Astrocyte (in vitro differentiated cells and primary cell): ENCODE results near the gene ANO6. TPM values are rescaled to one million over a fixed set of nuclear protein-coding genes. Genes with fewer than 3 reads are reported as not detected.

ENCODE experiments used
- DNase-seq: peaks from one replicate; pipeline ENCODE4 v3.0.0-alpha.2; 2010; ENCODE audit warnings: low read depth
- FAIRE-seq: peaks from 2 replicates; lab custom pipeline; 2011; peaks lifted over from hg19 to GRCh38; lab: Jason Lieb, UNC
- H2AFZ ChIP-seq: 2 replicates; pipeline ENCODE4 v1.6.0; 2012; ENCODE audit warnings: low read depth, low read length, inconsistent platforms
- H3K27ac ChIP-seq: 2 replicates; pipeline ENCODE4 v1.5.1; 2011; ENCODE audit warnings: low read depth, low read length, inconsistent platforms
- H3K27me3 ChIP-seq: 2 replicates; pipeline ENCODE4 v1.6.0; 2011; ENCODE audit warnings: low read length, inconsistent platforms; ENCODE audit not compliant: insufficient read depth
- H3K36me3 ChIP-seq: 2 replicates; pipeline ENCODE4 v1.5.1; 2011; ENCODE audit warnings: low read length, inconsistent platforms; ENCODE audit not compliant: insufficient read depth
- H3K4me1 ChIP-seq: 2 replicates; pipeline ENCODE4 v1.5.1; 2011; ENCODE audit warnings: low read length, inconsistent platforms; ENCODE audit not compliant: insufficient read depth
- H3K4me2 ChIP-seq: 2 replicates; pipeline ENCODE4 v1.6.0; 2012; ENCODE audit warnings: low read length, inconsistent platforms
- H3K4me3 ChIP-seq: 2 replicates; pipeline ENCODE4 v1.5.1; 2011; ENCODE audit warnings: low read depth, mild to moderate bottlenecking, low read length, inconsistent platforms; ENCODE audit not compliant: insufficient read depth
- H3K79me2 ChIP-seq: 2 replicates; pipeline ENCODE4 v1.6.0; 2012; ENCODE audit warnings: mild to moderate bottlenecking, low read length, inconsistent platforms; ENCODE audit not compliant: insufficient read depth
- H3K9ac ChIP-seq: 2 replicates; pipeline ENCODE4 v1.6.0; 2012; ENCODE audit warnings: mild to moderate bottlenecking, low read length, inconsistent platforms
- H3K9me3 ChIP-seq: 2 replicates; pipeline ENCODE4 v1.5.1; 2012; ENCODE audit warnings: low read depth, mild to moderate bottlenecking, low read length, inconsistent platforms; ENCODE audit not compliant: insufficient read depth
- H4K20me1 ChIP-seq: 2 replicates; pipeline ENCODE4 v1.6.0; 2012; ENCODE audit warnings: low read length, inconsistent platforms; ENCODE audit not compliant: insufficient read depth
- H3K27ac Mint-ChIP-seq: one replicate; pipeline ENCODE4 v1.8.0; 2021; ENCODE audit warnings: mild to moderate bottlenecking, mixed read lengths; ENCODE audit not compliant: unreplicated experiment
- H3K27me3 Mint-ChIP-seq: one replicate; pipeline ENCODE4 v1.8.0; 2021; ENCODE audit warnings: low read depth, mixed read lengths; ENCODE audit not compliant: unreplicated experiment
- H3K36me3 Mint-ChIP-seq: one replicate; pipeline ENCODE4 v1.8.0; 2021; ENCODE audit warnings: low read depth, mixed read lengths; ENCODE audit not compliant: unreplicated experiment
- H3K4me1 Mint-ChIP-seq: one replicate; pipeline ENCODE4 v1.8.0; 2021; ENCODE audit warnings: low read depth, mixed read lengths; ENCODE audit not compliant: unreplicated experiment
- H3K4me3 Mint-ChIP-seq: one replicate; pipeline ENCODE4 v1.8.0; 2021; ENCODE audit warnings: mild to moderate bottlenecking, moderate library complexity, mixed read lengths; ENCODE audit not compliant: unreplicated experiment
- H3K9me3 Mint-ChIP-seq: one replicate; pipeline ENCODE4 v1.8.0; 2021; ENCODE audit warnings: mild to moderate bottlenecking, mixed read lengths; ENCODE audit not compliant: unreplicated experiment
- EZH2 ChIP-seq: IDR thresholded peaks from 2 replicates; pipeline ENCODE4 v1.6.1; 2012; ENCODE audit warnings: mild to moderate bottlenecking, low read length, inconsistent platforms; ENCODE audit not compliant: insufficient read depth
- total RNA-seq: library from RNA; stranded (reverse); gene quantifications from 2 replicates; pipeline ENCODE4 v1.2.1, GENCODE V29; 2021
- TF ChIP-seq, protein P1 (sequence below): IDR thresholded peaks from 2 replicates; pipeline ENCODE4 v1.5.1; 2011; ENCODE audit warnings: low read depth, mild to moderate bottlenecking, inconsistent platforms, low read length, moderate library complexity; ENCODE audit not compliant: insufficient read depth

ANO6 gene
- total RNA-seq, 1 donor from 2014 or later = 113 TPM

DNA sequence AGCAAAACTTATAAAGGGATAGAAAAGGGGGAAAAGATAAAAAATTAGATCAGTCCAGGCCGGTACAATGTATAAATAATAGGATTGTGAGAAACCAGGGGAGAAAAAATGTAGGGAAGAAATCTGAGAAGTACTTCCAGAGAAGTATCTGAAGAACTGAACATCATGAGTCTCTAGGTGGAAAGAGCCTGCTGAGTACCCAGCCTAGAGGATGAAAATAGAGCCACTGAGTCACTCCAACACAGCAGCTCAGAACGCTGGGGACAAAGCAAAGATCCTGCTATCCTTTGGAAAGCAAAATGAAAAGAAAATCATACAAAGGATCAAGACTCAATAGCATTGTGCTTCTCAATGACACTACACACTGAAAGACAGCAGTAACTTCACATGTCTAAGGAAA is 138.0 kb downstream of the ANO6 start:
- DNase-seq (no peak), FAIRE-seq (no peak)
- H3K36me3 Mint-ChIP-seq = peaks cover 37% of the 10 kb centered on the region
- H3K4me1 Mint-ChIP-seq = peaks cover 18% of the 10 kb centered on the region
- Histone ChIP-seq H4K20me1 (no peaks in the 10 kb centered on the region), H3K79me2 (no peaks in the 10 kb centered on the region), H2AFZ (no peak overlapping the region), H3K36me3 (peaks cover 22% of the 10 kb centered on the region), H3K4me1 (no peaks in the 10 kb centered on the region), H3K9ac (no peak overlapping the region), H3K27me3 (no peaks in the 10 kb centered on the region), H3K27ac (no peak overlapping the region), H3K4me2 (no peak overlapping the region), H3K9me3 (no peaks in the 10 kb centered on the region), H3K4me3 (no peak overlapping the region)
- H3K27me3 Mint-ChIP-seq = no peaks in the 10 kb centered on the region
- no peak overlapping the region for H3K27ac Mint-ChIP-seq
- no peaks in the 10 kb centered on the region for H3K9me3 Mint-ChIP-seq
- no peak overlapping the region for H3K4me3 Mint-ChIP-seq
- TF ChIP-seq, protein P1, sequence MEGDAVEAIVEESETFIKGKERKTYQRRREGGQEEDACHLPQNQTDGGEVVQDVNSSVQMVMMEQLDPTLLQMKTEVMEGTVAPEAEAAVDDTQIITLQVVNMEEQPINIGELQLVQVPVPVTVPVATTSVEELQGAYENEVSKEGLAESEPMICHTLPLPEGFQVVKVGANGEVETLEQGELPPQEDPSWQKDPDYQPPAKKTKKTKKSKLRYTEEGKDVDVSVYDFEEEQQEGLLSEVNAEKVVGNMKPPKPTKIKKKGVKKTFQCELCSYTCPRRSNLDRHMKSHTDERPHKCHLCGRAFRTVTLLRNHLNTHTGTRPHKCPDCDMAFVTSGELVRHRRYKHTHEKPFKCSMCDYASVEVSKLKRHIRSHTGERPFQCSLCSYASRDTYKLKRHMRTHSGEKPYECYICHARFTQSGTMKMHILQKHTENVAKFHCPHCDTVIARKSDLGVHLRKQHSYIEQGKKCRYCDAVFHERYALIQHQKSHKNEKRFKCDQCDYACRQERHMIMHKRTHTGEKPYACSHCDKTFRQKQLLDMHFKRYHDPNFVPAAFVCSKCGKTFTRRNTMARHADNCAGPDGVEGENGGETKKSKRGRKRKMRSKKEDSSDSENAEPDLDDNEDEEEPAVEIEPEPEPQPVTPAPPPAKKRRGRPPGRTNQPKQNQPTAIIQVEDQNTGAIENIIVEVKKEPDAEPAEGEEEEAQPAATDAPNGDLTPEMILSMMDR = no peak
- no peak for TF ChIP-seq EZH2

DNA sequence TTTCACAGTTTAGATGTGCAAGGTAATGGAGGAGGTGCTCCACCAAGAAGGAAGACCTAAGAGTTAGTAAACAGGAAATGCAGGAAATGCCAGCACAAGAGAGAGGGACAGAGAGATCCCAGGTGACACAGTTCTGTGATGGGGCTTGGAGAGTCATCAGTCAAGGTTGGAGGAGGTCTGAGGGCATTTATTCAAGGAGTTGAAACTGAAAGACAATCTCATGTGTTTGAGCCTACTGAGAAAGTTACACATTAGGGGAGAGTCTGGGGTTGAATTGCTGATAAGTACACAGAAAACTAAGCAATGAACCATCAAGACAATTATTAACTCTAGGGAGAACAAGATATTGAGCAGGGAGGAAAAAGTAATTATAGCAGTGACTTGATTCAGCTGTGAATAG is 138.5 kb downstream of the ANO6 start:
- H3K9ac ChIP-seq = no peak overlapping the region
- no peaks in the 10 kb centered on the region for H3K4me1 ChIP-seq
- no peaks in the 10 kb centered on the region for H3K9me3 ChIP-seq
- FAIRE-seq (no peak), DNase-seq (no peak)
- H3K27ac Mint-ChIP-seq = peak overlapping the region; percentile 0
- no peaks in the 10 kb centered on the region for H3K79me2 ChIP-seq
- TF ChIP-seq, protein P1 = no peak
- TF ChIP-seq EZH2 = no peak
- H3K27me3 Mint-ChIP-seq = no peaks in the 10 kb centered on the region
- H3K4me3 ChIP-seq = no peak overlapping the region
- H3K27me3 ChIP-seq = no peaks in the 10 kb centered on the region
- no peak overlapping the region for H2AFZ ChIP-seq
- no peak overlapping the region for H3K4me2 ChIP-seq
- peaks cover 34% of the 10 kb centered on the region for H3K36me3 Mint-ChIP-seq
- H3K4me3 Mint-ChIP-seq = no peak overlapping the region
- H3K4me1 Mint-ChIP-seq = peaks cover 18% of the 10 kb centered on the region
- peaks cover 22% of the 10 kb centered on the region for H3K36me3 ChIP-seq
- H4K20me1 ChIP-seq = no peaks in the 10 kb centered on the region
- H3K9me3 Mint-ChIP-seq = no peaks in the 10 kb centered on the region
- no peak overlapping the region for H3K27ac ChIP-seq

DNA sequence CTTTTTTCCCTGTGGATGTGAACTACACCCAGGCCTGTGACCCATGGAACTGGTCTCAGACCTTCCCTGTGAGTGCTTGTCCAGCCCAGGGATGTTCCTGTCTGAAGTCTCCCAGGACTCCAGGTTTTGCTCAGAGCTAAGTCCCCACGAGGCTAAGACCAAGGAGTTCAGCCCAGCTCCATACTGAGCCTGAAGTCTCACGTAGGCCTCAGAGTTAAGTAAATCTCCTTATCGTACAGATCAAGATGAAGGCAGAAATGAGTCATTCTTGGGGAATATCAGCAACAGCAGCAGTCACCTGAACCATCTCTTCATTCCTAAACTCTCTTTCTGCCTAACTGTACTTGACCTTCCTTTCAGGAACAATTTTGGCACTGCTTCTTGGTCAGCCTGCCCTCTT is 139.8 kb downstream of the ANO6 start:
- H3K4me3 Mint-ChIP-seq = no peak overlapping the region

More for the DNA sequence above, 139.8 kb downstream of the ANO6 start:
- H3K4me3 ChIP-seq = no peak overlapping the region
- no peak for FAIRE-seq
- no peaks in the 10 kb centered on the region for H3K9me3 ChIP-seq
- H3K79me2 ChIP-seq = no peaks in the 10 kb centered on the region
- H3K9ac ChIP-seq = no peak overlapping the region
- Mint-ChIP-seq H3K27me3 (no peaks in the 10 kb centered on the region), H3K36me3 (peaks cover 25% of the 10 kb centered on the region), H3K9me3 (no peaks in the 10 kb centered on the region), H3K4me1 (peaks cover 15% of the 10 kb centered on the region), H3K27ac (peak overlapping the region; percentile 70)
- H2AFZ ChIP-seq = no peak overlapping the region
- DNase-seq = peak; percentile 45
- H3K4me1 ChIP-seq = no peaks in the 10 kb centered on the region
- H3K4me2 ChIP-seq = no peak overlapping the region
- no peaks in the 10 kb centered on the region for H3K27me3 ChIP-seq
- no peaks in the 10 kb centered on the region for H4K20me1 ChIP-seq
- H3K27ac ChIP-seq = no peak overlapping the region
- TF ChIP-seq, protein P1 = no peak
- TF ChIP-seq EZH2 = no peak
- peaks cover 17% of the 10 kb centered on the region for H3K36me3 ChIP-seq
